ENCODE results near the gene TNNI3K. TPM values are rescaled to one million over a fixed set of nuclear protein-coding genes. Genes with fewer than 3 reads are reported as not detected.

Gene TNNI3K
- total RNA-seq, 1 experiment from 2014 or later: not detected

DNA sequence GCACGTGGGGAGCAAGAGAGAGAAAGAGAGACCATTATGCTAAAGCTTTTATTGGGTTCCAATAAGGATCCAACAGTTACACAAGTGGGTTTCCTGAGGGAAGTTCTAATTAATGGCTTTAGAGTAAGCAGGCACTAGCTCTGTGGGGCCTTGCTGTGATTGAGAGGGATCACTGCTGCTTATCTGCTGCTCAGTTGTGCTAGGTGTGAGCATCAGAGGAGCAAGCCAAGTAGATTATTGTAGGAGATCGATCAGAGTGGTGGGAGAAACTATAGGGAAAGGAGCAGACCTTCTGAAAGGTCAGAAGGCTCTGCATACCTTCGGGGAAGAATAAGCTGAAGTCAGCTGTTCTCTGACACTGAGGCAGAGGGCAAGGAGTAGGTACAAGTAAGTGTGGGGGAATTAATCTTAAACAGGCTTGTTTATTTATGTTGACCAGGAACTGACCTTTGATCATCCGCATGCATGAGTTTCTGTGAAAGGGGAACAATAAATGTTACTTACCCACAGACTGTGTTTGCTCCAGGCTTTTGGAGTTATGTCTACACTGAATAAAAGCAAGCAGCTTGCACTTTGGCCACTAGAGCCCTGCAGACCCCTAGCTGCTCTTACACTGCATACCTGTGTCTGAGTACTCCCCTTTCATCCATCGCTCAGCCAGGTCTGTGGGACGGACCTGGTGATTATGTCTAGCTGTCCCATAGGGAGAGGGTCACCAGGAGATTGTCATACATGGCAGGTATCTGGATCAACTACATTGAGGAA, 89.7 kb downstream of the TNNI3K start:
- H3K27ac ChIP-seq (ENCODE audit: low read depth, low read length, poor library complexity, severe bottlenecking): no peak overlapping the region
- CTCF ChIA-PET: no interaction called here
- H3K9me3 ChIP-seq (ENCODE audit: low read depth, low read length, poor library complexity, severe bottlenecking): no peaks in the 10 kb centered on the region
- POLR2A ChIA-PET (ENCODE audit: low non-redundant PET): no interaction called here
- no TSS peak for BruUV-seq (replicated peaks)
- TF ChIP-seq, protein P1, sequence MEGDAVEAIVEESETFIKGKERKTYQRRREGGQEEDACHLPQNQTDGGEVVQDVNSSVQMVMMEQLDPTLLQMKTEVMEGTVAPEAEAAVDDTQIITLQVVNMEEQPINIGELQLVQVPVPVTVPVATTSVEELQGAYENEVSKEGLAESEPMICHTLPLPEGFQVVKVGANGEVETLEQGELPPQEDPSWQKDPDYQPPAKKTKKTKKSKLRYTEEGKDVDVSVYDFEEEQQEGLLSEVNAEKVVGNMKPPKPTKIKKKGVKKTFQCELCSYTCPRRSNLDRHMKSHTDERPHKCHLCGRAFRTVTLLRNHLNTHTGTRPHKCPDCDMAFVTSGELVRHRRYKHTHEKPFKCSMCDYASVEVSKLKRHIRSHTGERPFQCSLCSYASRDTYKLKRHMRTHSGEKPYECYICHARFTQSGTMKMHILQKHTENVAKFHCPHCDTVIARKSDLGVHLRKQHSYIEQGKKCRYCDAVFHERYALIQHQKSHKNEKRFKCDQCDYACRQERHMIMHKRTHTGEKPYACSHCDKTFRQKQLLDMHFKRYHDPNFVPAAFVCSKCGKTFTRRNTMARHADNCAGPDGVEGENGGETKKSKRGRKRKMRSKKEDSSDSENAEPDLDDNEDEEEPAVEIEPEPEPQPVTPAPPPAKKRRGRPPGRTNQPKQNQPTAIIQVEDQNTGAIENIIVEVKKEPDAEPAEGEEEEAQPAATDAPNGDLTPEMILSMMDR (conservative IDR thresholded peaks at IDR 0.05; ENCODE audit: low read depth, low read length): no peak
- TF ChIP-seq EZH2 (IDR thresholded peaks at IDR 0.05; ENCODE audit: borderline replicate concordance, low read depth, low read length, poor library complexity, severe bottlenecking): no peak
- H3K36me3 ChIP-seq (ENCODE audit: insufficient read depth, low read length, poor library complexity, severe bottlenecking): no peaks in the 10 kb centered on the region
- no peaks in the 10 kb centered on the region for H3K4me1 ChIP-seq (ENCODE audit: insufficient read depth, low read length, poor library complexity, severe bottlenecking)
- no peaks in the 10 kb centered on the region for H3K27me3 ChIP-seq (replicated peaks; ENCODE audit: insufficient read depth, low read depth, low read length, poor library complexity)
- intact Hi-C loops (cut with micrococcal nuclease; ENCODE audit: unreplicated experiment): no loop called here
- H3K4me3 ChIP-seq (ENCODE audit: low read depth, low read length, poor library complexity, severe bottlenecking): no peak overlapping the region
- DNase-seq (ENCODE audit: low spot score): no peak

DNA sequence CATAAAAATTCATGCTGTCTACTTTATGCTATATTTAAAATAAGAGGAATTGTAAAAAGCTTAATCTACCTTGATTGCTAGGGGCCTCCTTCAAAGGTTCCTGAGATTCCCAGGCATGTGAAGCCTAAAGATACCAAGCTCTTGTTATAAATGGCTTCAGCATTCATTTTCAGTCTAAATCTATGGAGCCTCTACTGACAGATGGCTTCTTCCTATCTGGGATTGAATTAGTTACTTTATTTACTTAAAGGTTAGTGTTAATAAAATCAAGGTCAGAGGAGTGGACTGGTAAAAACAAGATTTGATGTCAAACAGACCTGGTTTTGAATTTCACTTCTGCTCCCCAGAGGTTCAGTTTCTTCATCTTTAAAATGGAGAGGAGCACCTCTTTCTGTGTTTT, 93.7 kb downstream of the TNNI3K start:
- ChIA-PET POLR2A (ENCODE audit: low non-redundant PET) (no interaction called here), CTCF (no interaction called here)
- Histone ChIP-seq H3K36me3 (ENCODE audit: insufficient read depth, low read length, poor library complexity, severe bottlenecking) (no peaks in the 10 kb centered on the region), H3K4me1 (ENCODE audit: insufficient read depth, low read length, poor library complexity, severe bottlenecking) (no peaks in the 10 kb centered on the region), H3K4me3 (ENCODE audit: low read depth, low read length, poor library complexity, severe bottlenecking) (no peak overlapping the region), H3K27ac (ENCODE audit: low read depth, low read length, poor library complexity, severe bottlenecking) (no peak overlapping the region), H3K9me3 (ENCODE audit: low read depth, low read length, poor library complexity, severe bottlenecking) (no peaks in the 10 kb centered on the region), H3K27me3 (replicated peaks; ENCODE audit: insufficient read depth, low read depth, low read length, poor library complexity) (no peaks in the 10 kb centered on the region)
- intact Hi-C loops (cut with micrococcal nuclease; ENCODE audit: unreplicated experiment): no loop called here
- TF ChIP-seq, protein P1 (conservative IDR thresholded peaks at IDR 0.05; ENCODE audit: low read depth, low read length): no peak
- TF ChIP-seq EZH2 (IDR thresholded peaks at IDR 0.05; ENCODE audit: borderline replicate concordance, low read depth, low read length, poor library complexity, severe bottlenecking): no peak
- no TSS peak for BruUV-seq (replicated peaks)
- no peak for DNase-seq (ENCODE audit: low spot score)

- H3K27ac ChIP-seq (ENCODE audit: low read depth, low read length, poor library complexity, severe bottlenecking): no peak overlapping the region
- POLR2A ChIA-PET (ENCODE audit: low non-redundant PET): no interaction called here
- CTCF ChIA-PET: no interaction called here
- intact Hi-C loops (cut with micrococcal nuclease; ENCODE audit: unreplicated experiment): no loop called here
- H3K4me3 ChIP-seq (ENCODE audit: low read depth, low read length, poor library complexity, severe bottlenecking): no peak overlapping the region
- H3K4me1 ChIP-seq (ENCODE audit: insufficient read depth, low read length, poor library complexity, severe bottlenecking): no peaks in the 10 kb centered on the region
- H3K36me3 ChIP-seq (ENCODE audit: insufficient read depth, low read length, poor library complexity, severe bottlenecking): no peaks in the 10 kb centered on the region
- no peaks in the 10 kb centered on the region for H3K27me3 ChIP-seq (replicated peaks; ENCODE audit: insufficient read depth, low read depth, low read length, poor library complexity)
- no TSS peak for BruUV-seq (replicated peaks)
- DNase-seq (ENCODE audit: low spot score): no peak
- TF ChIP-seq, protein P1 (conservative IDR thresholded peaks at IDR 0.05; ENCODE audit: low read depth, low read length): no peak
- TF ChIP-seq EZH2 (IDR thresholded peaks at IDR 0.05; ENCODE audit: borderline replicate concordance, low read depth, low read length, poor library complexity, severe bottlenecking): no peak
- H3K9me3 ChIP-seq (ENCODE audit: low read depth, low read length, poor library complexity, severe bottlenecking): no peaks in the 10 kb centered on the region
These were observed 98.1 kb downstream of the TNNI3K start for GRCh38 chr1:74333244-74333643.
